AG04450 (cell line): ENCODE results near the gene CCNY. TPM values are rescaled to one million over a fixed set of nuclear protein-coding genes. Genes with fewer than 3 reads are reported as not detected.

Experiments used
- CTCF ChIA-PET: fragments of 300-600, 350-600 bp; formaldehyde crosslinking; extraction: SDS; loops from one replicate; lab custom pipeline; 2022; ENCODE audit warnings: antibody characterized with exemption, inconsistent platforms; lab: Charles Lee
- POLR2A ChIA-PET: fragments of 350-600 bp; formaldehyde crosslinking; extraction: SDS; loops from one replicate; lab custom pipeline; 2021; ENCODE audit warnings: antibody characterized with exemption, inconsistent platforms; lab: Yijun Ruan, JAX
- DNase-seq: peaks from one replicate; pipeline ENCODE4 v3.0.0-alpha.2; 2011; ENCODE audit warnings: low read depth, low spot score
- H3K27ac ChIP-seq: one replicate; pipeline ENCODE4 v1.5.1; 2012; ENCODE audit warnings: low read depth, low read length, control low read depth
- H3K27me3 ChIP-seq: one replicate; pipeline ENCODE4 v1.6.0; 2012; ENCODE audit warnings: low read length; ENCODE audit not compliant: control insufficient read depth, insufficient read depth
- H3K4me3 ChIP-seq: 2 replicates; pipeline ENCODE4 v1.5.1; 2011; ENCODE audit warnings: mild to moderate bottlenecking, low read depth, low read length, control low read depth
- H3K9me3 ChIP-seq: 2 replicates; pipeline ENCODE4 v1.5.1; 2012; ENCODE audit warnings: low read length; ENCODE audit not compliant: control insufficient read depth, insufficient read depth
- polyA plus RNA-seq: library from polyadenylated mRNA; depleted of rRNA; stranded (reverse); fragments of >200 nt; gene quantifications from 2 replicates; pipeline ENCODE4 v1.2.3, GENCODE V29; 2011
- TF ChIP-seq, protein P1 (sequence below): IDR thresholded peaks from 2 replicates; pipeline ENCODE4 v1.5.1; 2011; ENCODE audit warnings: low read depth, low read length, control low read depth, inconsistent platforms

CCNY gene
- polyA plus RNA-seq, 1 experiment = 90.2 TPM

DNA sequence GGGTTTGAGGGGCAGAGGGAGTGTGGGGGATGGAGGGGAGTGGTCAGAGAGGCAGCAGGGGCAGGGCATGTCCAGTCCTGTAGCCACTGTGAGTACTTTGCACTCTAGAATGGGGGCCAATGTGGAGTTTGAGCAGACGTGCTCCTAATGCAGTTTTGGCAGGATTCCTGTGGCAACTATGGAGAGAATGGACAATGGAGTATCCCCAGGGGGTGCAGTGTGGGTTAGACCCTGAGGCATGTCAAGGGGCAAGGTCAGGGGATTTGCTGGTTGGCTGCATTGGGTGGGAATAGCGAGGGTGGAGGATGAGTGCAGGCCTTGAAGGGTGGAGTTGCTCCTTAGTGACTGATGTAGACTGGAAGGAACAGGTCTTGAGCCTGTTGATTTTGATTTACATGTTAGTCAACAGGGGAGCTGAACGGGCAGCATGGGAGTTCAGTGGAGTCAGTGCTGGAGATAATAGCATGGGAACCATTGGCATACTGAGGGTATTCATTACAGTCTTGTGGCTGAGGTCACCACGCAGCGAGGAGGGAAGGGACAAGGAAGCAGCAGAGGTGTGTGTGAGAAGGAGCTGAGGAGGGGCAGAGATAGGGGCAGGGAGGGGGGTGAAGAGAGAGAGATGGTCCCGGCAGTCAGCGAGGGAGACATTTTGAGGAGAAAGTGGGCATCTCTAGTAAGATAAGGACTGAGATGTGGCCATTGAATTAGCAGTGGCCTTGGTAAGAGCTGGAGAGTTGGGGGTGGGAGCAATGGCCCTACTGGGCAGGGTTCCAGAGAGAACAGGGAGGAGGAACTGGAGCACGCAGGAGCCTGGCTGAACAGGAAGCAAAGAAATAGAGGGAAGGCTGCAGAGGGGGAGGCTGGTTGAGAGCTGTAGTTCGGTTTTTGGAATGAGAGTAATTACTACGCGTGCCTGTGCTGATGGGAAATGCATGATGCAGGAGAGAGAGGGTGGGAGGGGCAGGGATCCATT is 112.7 kb downstream of the CCNY start:
- no peak for DNase-seq
- Histone ChIP-seq H3K27ac (no peak overlapping the region), H3K27me3 (no peaks in the 10 kb centered on the region), H3K4me3 (no peak overlapping the region), H3K9me3 (peaks cover 10% of the 10 kb centered on the region)
- ChIA-PET CTCF (no interaction called here), POLR2A (no interaction called here)
- TF ChIP-seq, protein P1, sequence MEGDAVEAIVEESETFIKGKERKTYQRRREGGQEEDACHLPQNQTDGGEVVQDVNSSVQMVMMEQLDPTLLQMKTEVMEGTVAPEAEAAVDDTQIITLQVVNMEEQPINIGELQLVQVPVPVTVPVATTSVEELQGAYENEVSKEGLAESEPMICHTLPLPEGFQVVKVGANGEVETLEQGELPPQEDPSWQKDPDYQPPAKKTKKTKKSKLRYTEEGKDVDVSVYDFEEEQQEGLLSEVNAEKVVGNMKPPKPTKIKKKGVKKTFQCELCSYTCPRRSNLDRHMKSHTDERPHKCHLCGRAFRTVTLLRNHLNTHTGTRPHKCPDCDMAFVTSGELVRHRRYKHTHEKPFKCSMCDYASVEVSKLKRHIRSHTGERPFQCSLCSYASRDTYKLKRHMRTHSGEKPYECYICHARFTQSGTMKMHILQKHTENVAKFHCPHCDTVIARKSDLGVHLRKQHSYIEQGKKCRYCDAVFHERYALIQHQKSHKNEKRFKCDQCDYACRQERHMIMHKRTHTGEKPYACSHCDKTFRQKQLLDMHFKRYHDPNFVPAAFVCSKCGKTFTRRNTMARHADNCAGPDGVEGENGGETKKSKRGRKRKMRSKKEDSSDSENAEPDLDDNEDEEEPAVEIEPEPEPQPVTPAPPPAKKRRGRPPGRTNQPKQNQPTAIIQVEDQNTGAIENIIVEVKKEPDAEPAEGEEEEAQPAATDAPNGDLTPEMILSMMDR = no peak

DNA sequence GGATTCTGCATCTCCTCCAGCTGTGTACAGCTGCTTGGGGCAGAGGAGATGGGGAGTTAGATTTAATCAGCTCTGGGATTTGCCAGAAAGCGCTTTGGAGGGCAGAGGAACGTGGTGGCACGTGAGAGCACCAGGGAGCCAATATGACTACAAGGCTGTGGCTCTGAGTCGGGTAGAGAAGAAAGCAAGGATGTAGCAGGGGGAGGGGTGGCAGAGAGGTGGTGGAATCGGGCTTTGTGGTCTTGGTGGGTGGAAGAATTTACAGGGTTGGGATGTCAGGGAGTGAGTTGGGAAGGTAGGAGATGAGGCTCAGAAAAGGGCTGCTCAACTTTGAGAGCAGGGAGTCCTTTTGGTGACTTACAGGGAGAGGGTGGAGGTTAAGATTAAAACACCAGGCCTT is 113.6 kb downstream of the CCNY start:
- Histone ChIP-seq H3K9me3 (peaks cover 5% of the 10 kb centered on the region; the same call in 1 of the 2 replicates), H3K4me3 (no peak overlapping the region), H3K27ac (no peak overlapping the region), H3K27me3 (no peaks in the 10 kb centered on the region)
- POLR2A ChIA-PET = no interaction called here
- TF ChIP-seq, protein P1 = no peak
- no peak for DNase-seq
- CTCF ChIA-PET = interaction anchor here (1.9 kb wide), 1 partner anchor 14 kb away, joined by 4 read pairs; no protein-coding TSS in a partner anchor

GRCh38 chr10:35451151-35452016 is 115.1 kb downstream of the CCNY start:
- Histone ChIP-seq H3K27me3 (no peaks in the 10 kb centered on the region), H3K27ac (peak overlapping the region; percentile 62), H3K4me3 (no peak overlapping the region), H3K9me3 (no peaks in the 10 kb centered on the region)
- TF ChIP-seq, protein P1 = no peak
- no peak for DNase-seq
- ChIA-PET POLR2A (interaction anchor here (0.6 kb wide), 1 partner anchor 247 kb away, joined by 10 read pairs; no protein-coding TSS in a partner anchor), CTCF (interaction anchor here (1.9 kb wide), 1 partner anchor 13 kb away, joined by 4 read pairs; no protein-coding TSS in a partner anchor)

- POLR2A ChIA-PET = no interaction called here
- CTCF ChIA-PET = no interaction called here
- Histone ChIP-seq H3K9me3 (no peaks in the 10 kb centered on the region), H3K27ac (no peak overlapping the region), H3K27me3 (no peaks in the 10 kb centered on the region), H3K4me3 (no peak overlapping the region)
- TF ChIP-seq, protein P1 = no peak
- DNase-seq = no peak
Observed at GRCh38 chr10:35452171-35452570, 115.9 kb downstream of the CCNY start.
